GM18517 (cell line): ENCODE data around the gene TP53BP1.

ENCODE experiments used
- ATAC-seq: cut with Tn5 transposase; IDR thresholded peaks from one replicate; pipeline ENCODE4 v1.9.1; 2021; ENCODE audit warnings: mild to moderate bottlenecking, moderate library complexity; ENCODE audit not compliant: unreplicated experiment

TP53BP1 gene

GRCh38 chr15:43518197-43518761, 25.3 kb upstream of the TP53BP1 start:
- ATAC-seq = no peak

- no peak for ATAC-seq
Measured at GRCh38 chr15:43517354-43518196, 24.6 kb upstream of the TP53BP1 start, which contains the start of gene MAP1A. MAP1A (plus strand) TSS chr15:43517608; CDS start chr15:43521474, 3,866 bp downstream.

- ATAC-seq = no peak
Measured at GRCh38 chr15:43516801-43517353, 23.9 kb upstream of the TP53BP1 start.

GRCh38 chr15:43516185-43516584, 23.2 kb upstream of the TP53BP1 start:
- ATAC-seq = no peak

- ATAC-seq = no peak
Measured at GRCh38 chr15:43515741-43516140, 22.8 kb upstream of the TP53BP1 start.

- ATAC-seq = no peak
Measured at GRCh38 chr15:43514241-43515057, 21.5 kb upstream of the TP53BP1 start.

GRCh38 chr15:43513550-43513949, 20.6 kb upstream of the TP53BP1 start:
- ATAC-seq = no peak

- no peak for ATAC-seq
Measured at GRCh38 chr15:43511012-43511885, 18.3 kb upstream of the TP53BP1 start.

GRCh38 chr15:43510200-43511011, 17.4 kb upstream of the TP53BP1 start:
- peak; percentile 91 for ATAC-seq

- ATAC-seq = no peak
Measured at GRCh38 chr15:43509660-43510199, 16.8 kb upstream of the TP53BP1 start.

GRCh38 chr15:43508991-43509659, 16.2 kb upstream of the TP53BP1 start:
- no peak for ATAC-seq

GRCh38 chr15:43508421-43508820, 15.5 kb upstream of the TP53BP1 start:
- no peak for ATAC-seq

- no peak for ATAC-seq
Measured at GRCh38 chr15:43505738-43506137, 12.8 kb upstream of the TP53BP1 start.

- ATAC-seq = no peak
Measured at GRCh38 chr15:43499635-43500034, 6.7 kb upstream of the TP53BP1 start.

- ATAC-seq = no peak
Measured at GRCh38 chr15:43498990-43499389, 6.0 kb upstream of the TP53BP1 start.

GRCh38 chr15:43493703-43494472, 932 bp upstream of the TP53BP1 start:
- no peak for ATAC-seq

GRCh38 chr15:43492266-43492665, 690 bp downstream of the TP53BP1 start:
- no peak for ATAC-seq

GRCh38 chr15:43489191-43489590, 3.8 kb downstream of the TP53BP1 start:
- no peak for ATAC-seq
